IMR-90 (cell line): ENCODE results near the gene STX16. TPM values are rescaled to one million over a fixed set of nuclear protein-coding genes. Genes with fewer than 3 reads are reported as not detected.

Experiments used
- ATAC-seq: fragments of 200-7000 bp; cut with Tn5 transposase; 2 replicates; pipeline ENCODE4 v1.9.1; 2020; ENCODE audit warnings: low read depth, mild to moderate bottlenecking, moderate library complexity
- BruUV-seq: library from RNA; stranded (reverse); fragments of 400-500 nt; replicated peaks from 2 replicates; lab custom pipeline; 2021; lab: Mats Ljungman, UMichigan
- CTCF ChIA-PET: fragments of 300-600 bp; formaldehyde crosslinking; extraction: SDS; loops from one replicate; lab custom pipeline; 2021; ENCODE audit warnings: antibody characterized with exemption; lab: Yijun Ruan, JAX
- POLR2A ChIA-PET: fragments of 300-600 bp; sonication (Branson Sonifier 250); formaldehyde crosslinking; loops from one replicate; lab custom pipeline; 2022; ENCODE audit warnings: antibody characterized with exemption; ENCODE audit not compliant: unreplicated experiment; lab: Charles Lee
- DNase-seq: peaks from one replicate; pipeline ENCODE4 v3.0.0; 2013
- H2AFZ ChIP-seq: replicated peaks from 2 replicates; pipeline ENCODE3; 2013; ENCODE audit warnings: low read length, mild to moderate bottlenecking; ENCODE audit not compliant: poor library complexity
- H2AK5ac ChIP-seq: 2 replicates; pipeline ENCODE4 v1.6.1; 2013; ENCODE audit warnings: low read depth, low read length, inconsistent platforms
- H2AK9ac ChIP-seq: replicated peaks from 2 replicates; pipeline ENCODE3; 2013; ENCODE audit warnings: mild to moderate bottlenecking, low read depth, low read length, moderate library complexity; ENCODE audit not compliant: poor library complexity
- H2BK120ac ChIP-seq: 2 replicates; pipeline ENCODE4 v1.6.1; 2013; ENCODE audit warnings: low read depth, low read length, inconsistent platforms
- H2BK15ac ChIP-seq: 3 replicates; pipeline ENCODE4 v1.6.1; 2013; ENCODE audit warnings: low read depth, low read length, inconsistent platforms
- H2BK20ac ChIP-seq: 2 replicates; pipeline ENCODE4 v1.6.1; 2013; ENCODE audit warnings: low read depth, mild to moderate bottlenecking, inconsistent platforms, low read length, moderate library complexity
- H2BK5ac ChIP-seq: 2 replicates; pipeline ENCODE4 v1.6.1; 2013; ENCODE audit warnings: mild to moderate bottlenecking, low read depth, low read length, inconsistent platforms; ENCODE audit not compliant: poor library complexity, severe bottlenecking
- H3K14ac ChIP-seq: replicated peaks from 2 replicates; pipeline ENCODE4 v1.6.1; 2013; ENCODE audit warnings: low read depth, low read length, inconsistent platforms
- H3K18ac ChIP-seq: 2 replicates; pipeline ENCODE4 v1.6.1; 2013; ENCODE audit warnings: low read depth, low read length, control low read depth
- H3K23ac ChIP-seq: 2 replicates; pipeline ENCODE4 v1.6.1; 2013; ENCODE audit warnings: low read depth, low read length, inconsistent platforms
- H3K27ac ChIP-seq: 2 replicates; pipeline ENCODE4 v1.5.1; 2013; ENCODE audit warnings: mild to moderate bottlenecking, control low read depth, low read length; ENCODE audit not compliant: insufficient read depth
- H3K27me3 ChIP-seq: 2 replicates; pipeline ENCODE4 v1.6.1; 2013; ENCODE audit warnings: low read length; ENCODE audit not compliant: control insufficient read depth, insufficient read depth
- H3K36me3 ChIP-seq: 2 replicates; pipeline ENCODE4 v1.6.1; 2013; ENCODE audit warnings: low read length, mixed read lengths; ENCODE audit not compliant: control insufficient read depth, insufficient read depth
- H3K4ac ChIP-seq: 2 replicates; pipeline ENCODE4 v1.6.1; 2013; ENCODE audit warnings: low read depth, low read length, inconsistent platforms
- H3K4me1 ChIP-seq: 2 replicates; pipeline ENCODE4 v1.6.1; 2013; ENCODE audit warnings: low read length, mixed read lengths; ENCODE audit not compliant: control insufficient read depth, insufficient read depth
- H3K4me2 ChIP-seq: 2 replicates; pipeline ENCODE4 v1.6.1; 2013; ENCODE audit warnings: low read depth, mild to moderate bottlenecking, control low read depth, low read length, moderate library complexity
- H3K4me3 ChIP-seq: 2 replicates; pipeline ENCODE4 v1.5.1; 2013; ENCODE audit warnings: low read depth, mild to moderate bottlenecking, control low read depth, low read length, moderate library complexity; ENCODE audit not compliant: insufficient read depth
- H3K56ac ChIP-seq: 2 replicates; pipeline ENCODE4 v1.6.1; 2013; ENCODE audit warnings: low read length, inconsistent platforms; ENCODE audit not compliant: insufficient read depth; ENCODE audit errors: extremely low read depth
- H3K79me1 ChIP-seq, 2 experiments: 2 replicates each; pipeline ENCODE4 v1.6.1; 2013; ENCODE audit warnings: low read length in 2 of 2, inconsistent platforms in 1 of 2, low read depth in 1 of 2
- H3K9ac ChIP-seq: 2 replicates; pipeline ENCODE4 v1.6.1; 2013; ENCODE audit warnings: low read depth, low read length, control low read depth
- H3K9me1 ChIP-seq: 2 replicates; pipeline ENCODE4 v1.6.1; 2013; ENCODE audit warnings: low read length, inconsistent platforms; ENCODE audit not compliant: insufficient read depth
- H3K9me3 ChIP-seq: 2 replicates; pipeline ENCODE4 v1.6.1; 2013; ENCODE audit warnings: low read length; ENCODE audit not compliant: control insufficient read depth, insufficient read depth
- H4K20me1 ChIP-seq: 2 replicates; pipeline ENCODE4 v1.6.1; 2013; ENCODE audit warnings: low read length, inconsistent platforms; ENCODE audit not compliant: insufficient read depth
- H4K5ac ChIP-seq: 2 replicates; pipeline ENCODE4 v1.6.1; 2013; ENCODE audit warnings: mild to moderate bottlenecking, low read depth, low read length, control low read depth
- H4K8ac ChIP-seq, 2 experiments: 2 replicates each; pipeline ENCODE4 v1.6.1; 2013; ENCODE audit warnings: low read depth in 2 of 2, low read length in 2 of 2, control low read depth in 1 of 2, inconsistent platforms in 1 of 2
- H4K91ac ChIP-seq: 2 replicates; pipeline ENCODE4 v1.6.1; 2013; ENCODE audit warnings: low read depth, low read length, inconsistent platforms; ENCODE audit not compliant: insufficient read depth
- BHLHE40 ChIP-seq: fragments of 150-350 bp; IDR thresholded peaks from 2 replicates; pipeline ENCODE4 v1.6.1; 2016; ENCODE audit warnings: mild to moderate bottlenecking, low read depth, low read length
- CHD1 ChIP-seq: IDR thresholded peaks from 2 replicates; pipeline ENCODE4 v1.6.1; 2012; ENCODE audit warnings: low read depth, low read length, improper control_type of control experiment
- CTCF ChIP-seq: conservative IDR thresholded peaks from 2 replicates; pipeline ENCODE4 v1.5.1; 2012; ENCODE audit warnings: mild to moderate bottlenecking, low read depth, low read length, improper control_type of control experiment
- ELK1 ChIP-seq: fragments of 150-350 bp; IDR thresholded peaks from 2 replicates; pipeline ENCODE4 v1.6.1; 2016; ENCODE audit warnings: low read depth, mild to moderate bottlenecking, low read length, moderate library complexity, borderline replicate concordance
- MAFK ChIP-seq: IDR thresholded peaks from 2 replicates; pipeline ENCODE4 v1.6.1; 2012; ENCODE audit warnings: low read depth, low read length, improper control_type of control experiment
- POLR2A ChIP-seq: IDR thresholded peaks from 2 replicates; pipeline ENCODE4 v1.6.1; 2012; ENCODE audit warnings: mild to moderate bottlenecking, low read depth, low read length
- RAD21 ChIP-seq: IDR thresholded peaks from 2 replicates; pipeline ENCODE4 v1.6.1; 2012; ENCODE audit warnings: low read length, improper control_type of control experiment
- RCOR1 ChIP-seq: IDR thresholded peaks from 2 replicates; pipeline ENCODE4 v1.6.1; 2012; ENCODE audit warnings: mild to moderate bottlenecking, low read length, improper control_type of control experiment; ENCODE audit not compliant: insufficient replicate concordance
- RFX5 ChIP-seq: IDR thresholded peaks from 2 replicates; pipeline ENCODE4 v1.8.0; 2012; ENCODE audit warnings: low read depth, mild to moderate bottlenecking, low read length, moderate library complexity
- SMC3 ChIP-seq: fragments of 150-350 bp; IDR thresholded peaks from 2 replicates; pipeline ENCODE4 v1.6.1; 2016; ENCODE audit warnings: low read depth, mild to moderate bottlenecking, antibody characterized with exemption, low read length, moderate library complexity
- WGBS, 2 experiments: methylation state at CpG; one replicate each; pipeline versions ENCODE4 v1.1.5 to v1.1.7; 2013; ENCODE audit warnings: missing lambda C conversion rate in 2 of 2; ENCODE audit not compliant: insufficient read length in 1 of 2; ENCODE audit errors: extremely low coverage in 2 of 2; 5-methylcytosine and 5-hydroxymethylcytosine counted together
- dilution Hi-C: fragments of 300-500 bp; cut with HindIII; formaldehyde crosslinking; loops from one replicate; pipeline ENCODE4 v1.14.3; 2018; ENCODE audit warnings: low sequenced_read_pairs; ENCODE audit not compliant: unreplicated experiment
- in situ Hi-C: fragments of 300-500 bp; cut with MboI; formaldehyde crosslinking; loops from 3 replicates; pipeline ENCODE4 v1.14.3; 2019; ENCODE audit warnings: low sequenced_read_pairs, inconsistent platforms, mixed read lengths
- intact Hi-C: fragments of 100-400 bp; cut with micrococcal nuclease; formaldehyde crosslinking; loops from 2 replicates; pipeline ENCODE4 v1.10.0; 2022
- polyA plus RNA-seq, 3 experiments: library from polyadenylated mRNA; depleted of rRNA; stranded (reverse); fragments of >200 nt; gene quantifications; 2 replicates each; pipeline ENCODE4 v1.2.3, GENCODE V29; 2012; ENCODE audit warnings: low replicate concordance in 1 of 3
- total RNA-seq: library from RNA; depleted of rRNA; stranded (reverse); fragments of >200 nt; gene quantifications from 2 replicates; pipeline ENCODE4 v1.2.3, GENCODE V29; 2012

Gene STX16
- total and polyA plus RNA-seq, 2 of the 4 experiments (the other 2 are of a cell fraction), result 26.9 to 58.2 TPM

GRCh38 chr20:58707770-58708169 lies 56.7 kb downstream of the STX16 start:
- no peak overlapping the region for H3K56ac ChIP-seq
- no peak overlapping the region for H2AK9ac ChIP-seq
- no peaks in the 10 kb centered on the region for H3K9me1 ChIP-seq
- intact Hi-C loops (no loop called here), dilution Hi-C loops (no loop called here), in situ Hi-C loops (no loop called here)
- no peaks in the 10 kb centered on the region for H3K4me1 ChIP-seq
- H4K20me1 ChIP-seq, result no peaks in the 10 kb centered on the region
- no peaks in the 10 kb centered on the region for H3K9me3 ChIP-seq
- no peak overlapping the region for H3K14ac ChIP-seq
- CTCF ChIA-PET, result no interaction called here
- H2BK20ac ChIP-seq, result no peak overlapping the region
- no peak overlapping the region for H2BK15ac ChIP-seq
- H2BK120ac ChIP-seq, result no peak overlapping the region
- H3K27me3 ChIP-seq, result no peaks in the 10 kb centered on the region
- ATAC-seq (no peak), DNase-seq (no peak)
- no peaks in the 10 kb centered on the region for H3K79me1 ChIP-seq
- no TSS peak for BruUV-seq
- H2AFZ ChIP-seq, result no peak overlapping the region
- peaks cover 12% of the 10 kb centered on the region for H3K36me3 ChIP-seq
- no peak overlapping the region for H4K8ac ChIP-seq
- H3K4me2 ChIP-seq, result no peak overlapping the region
- H2BK5ac ChIP-seq, result no peak overlapping the region
- no peak overlapping the region for H3K9ac ChIP-seq
- H3K18ac ChIP-seq, result no peak overlapping the region
- no peak overlapping the region for H3K4me3 ChIP-seq
- no peak overlapping the region for H3K27ac ChIP-seq
- POLR2A ChIA-PET, result no interaction called here
- TF ChIP-seq ELK1 (no peak), BHLHE40 (no peak), CHD1 (no peak), RFX5 (no peak), POLR2A (no peak), RAD21 (no peak), MAFK (no peak), CTCF (no peak), RCOR1 (no peak), SMC3 (no peak)
- no peak overlapping the region for H4K91ac ChIP-seq
- no peak overlapping the region for H3K4ac ChIP-seq
- H4K5ac ChIP-seq, result no peak overlapping the region
- no CpG with 5 or more reads among the region's 10 CpGs for WGBS, 2 experiments
- no peak overlapping the region for H3K23ac ChIP-seq
- no peak overlapping the region for H2AK5ac ChIP-seq
